Measurements from ENCODE around the gene PTP4A2.
"Not testable (repeated sequence)": the region's sequence is repeated elsewhere in the genome, so short reads cannot be mapped to it uniquely, and the experiment has no call there.

Gene PTP4A2

DNA sequence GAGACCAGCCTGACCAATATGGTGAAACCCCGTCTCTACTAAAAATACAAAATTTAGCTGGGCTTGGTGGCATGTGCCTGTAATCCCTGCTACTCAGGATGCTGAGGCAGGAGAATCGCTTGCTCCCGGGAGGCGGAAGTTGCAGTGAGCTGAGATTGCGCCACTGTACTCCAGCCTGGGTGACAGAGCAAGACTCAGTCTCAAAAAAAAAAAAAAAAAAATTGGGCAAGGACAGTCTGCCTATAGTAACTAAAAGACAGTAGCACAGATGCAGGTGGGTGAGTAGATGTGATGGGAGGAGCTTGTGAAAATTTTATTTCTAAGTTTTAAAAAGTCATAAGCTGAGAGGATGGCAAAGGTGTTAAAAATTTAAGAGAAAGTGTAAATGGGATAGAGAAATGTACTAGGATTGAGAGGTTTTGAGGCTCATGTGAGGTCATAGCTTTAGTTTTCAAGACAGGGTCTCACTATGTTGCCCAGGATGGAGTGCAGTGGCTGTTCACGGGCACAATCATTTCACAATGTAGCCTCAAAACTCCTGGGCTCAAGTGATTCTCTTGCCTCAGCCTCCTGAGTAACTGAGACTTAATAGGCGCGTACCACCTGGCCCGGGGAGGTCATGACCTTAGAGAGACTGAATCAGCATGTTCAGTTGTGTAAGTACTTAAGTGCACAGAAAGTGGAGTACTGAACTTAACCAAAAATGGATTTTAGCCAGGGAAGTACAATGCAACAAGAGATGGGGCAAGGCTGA, 33.7 kb downstream of the PTP4A2 start:
- in situ Hi-C loops (cut with HindIII; ENCODE audit: low sequenced_read_pairs): no loop called here
- no peak overlapping the region for H3K4me3 ChIP-seq (ENCODE audit: low read depth, low read length)
- DNase-seq (ENCODE audit: low read depth, low spot score): peak; percentile 36

DNA sequence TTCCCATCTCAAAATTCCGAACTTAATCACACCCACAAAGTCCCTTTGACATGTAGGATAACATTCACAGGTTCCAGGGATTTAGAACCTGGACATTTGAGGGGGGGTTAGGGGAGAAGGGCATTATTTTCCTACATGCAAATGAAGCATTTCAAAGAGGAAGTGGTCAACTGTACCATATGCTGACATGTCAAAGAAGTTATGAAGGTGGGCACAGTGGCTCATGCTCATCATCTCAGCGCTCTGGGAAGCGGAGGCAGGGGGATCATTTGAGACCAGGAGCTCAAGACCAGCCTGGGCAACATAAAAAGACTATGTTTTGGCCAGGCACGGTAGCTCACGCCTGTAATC, 35.7 kb downstream of the PTP4A2 start:
- TF ChIP-seq, protein P1, sequence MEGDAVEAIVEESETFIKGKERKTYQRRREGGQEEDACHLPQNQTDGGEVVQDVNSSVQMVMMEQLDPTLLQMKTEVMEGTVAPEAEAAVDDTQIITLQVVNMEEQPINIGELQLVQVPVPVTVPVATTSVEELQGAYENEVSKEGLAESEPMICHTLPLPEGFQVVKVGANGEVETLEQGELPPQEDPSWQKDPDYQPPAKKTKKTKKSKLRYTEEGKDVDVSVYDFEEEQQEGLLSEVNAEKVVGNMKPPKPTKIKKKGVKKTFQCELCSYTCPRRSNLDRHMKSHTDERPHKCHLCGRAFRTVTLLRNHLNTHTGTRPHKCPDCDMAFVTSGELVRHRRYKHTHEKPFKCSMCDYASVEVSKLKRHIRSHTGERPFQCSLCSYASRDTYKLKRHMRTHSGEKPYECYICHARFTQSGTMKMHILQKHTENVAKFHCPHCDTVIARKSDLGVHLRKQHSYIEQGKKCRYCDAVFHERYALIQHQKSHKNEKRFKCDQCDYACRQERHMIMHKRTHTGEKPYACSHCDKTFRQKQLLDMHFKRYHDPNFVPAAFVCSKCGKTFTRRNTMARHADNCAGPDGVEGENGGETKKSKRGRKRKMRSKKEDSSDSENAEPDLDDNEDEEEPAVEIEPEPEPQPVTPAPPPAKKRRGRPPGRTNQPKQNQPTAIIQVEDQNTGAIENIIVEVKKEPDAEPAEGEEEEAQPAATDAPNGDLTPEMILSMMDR (IDR thresholded peaks at IDR 0.05; ENCODE audit: low read depth, low read length): no peak

More for the DNA sequence above, 33.7 kb downstream of the PTP4A2 start:
- TF ChIP-seq, protein P1 (IDR thresholded peaks at IDR 0.05; ENCODE audit: low read depth, low read length): no peak

DNA sequence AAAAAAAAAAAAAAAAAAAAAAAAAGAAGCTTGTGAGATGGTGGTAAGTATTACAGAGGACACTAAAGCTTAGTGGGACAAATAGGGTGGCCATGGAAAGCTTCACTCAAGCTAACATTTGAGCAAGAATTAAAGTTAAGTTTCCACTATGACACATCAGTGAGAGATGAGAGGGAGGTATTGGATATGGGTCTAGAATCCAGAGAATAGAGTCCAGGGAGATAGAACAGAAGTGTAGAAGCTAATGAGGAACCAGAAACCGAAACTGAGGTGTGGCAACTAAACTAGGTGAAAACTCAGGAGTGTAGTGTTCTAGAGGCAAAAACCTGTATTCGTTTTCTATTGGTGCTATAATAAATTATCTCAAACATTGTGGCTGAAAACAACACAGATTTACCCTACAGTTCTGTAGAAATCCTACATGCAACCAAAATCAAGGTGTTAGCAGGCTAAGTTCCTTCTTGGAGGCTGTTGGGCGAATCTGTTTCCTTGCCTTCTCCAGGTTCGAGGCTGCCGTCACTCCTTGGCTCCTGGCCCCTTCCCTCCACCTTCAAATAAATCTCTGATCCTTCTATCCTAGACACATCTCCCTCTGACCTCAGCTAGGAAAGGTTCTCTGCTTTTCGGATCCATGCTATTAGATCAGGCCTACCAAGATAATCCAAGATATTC, 36.2 kb downstream of the PTP4A2 start:
- in situ Hi-C loops (cut with HindIII; ENCODE audit: low sequenced_read_pairs): no loop called here
- TF ChIP-seq, protein P1 (IDR thresholded peaks at IDR 0.05; ENCODE audit: low read depth, low read length): no peak
- no peak overlapping the region for H3K4me3 ChIP-seq (ENCODE audit: low read depth, low read length)
- DNase-seq (ENCODE audit: low read depth, low spot score): no peak

More for the DNA sequence above, 35.7 kb downstream of the PTP4A2 start:
- no peak for DNase-seq (ENCODE audit: low read depth, low spot score)
- in situ Hi-C loops (cut with HindIII; ENCODE audit: low sequenced_read_pairs): no loop called here
- H3K4me3 ChIP-seq (ENCODE audit: low read depth, low read length): no peak overlapping the region

DNA sequence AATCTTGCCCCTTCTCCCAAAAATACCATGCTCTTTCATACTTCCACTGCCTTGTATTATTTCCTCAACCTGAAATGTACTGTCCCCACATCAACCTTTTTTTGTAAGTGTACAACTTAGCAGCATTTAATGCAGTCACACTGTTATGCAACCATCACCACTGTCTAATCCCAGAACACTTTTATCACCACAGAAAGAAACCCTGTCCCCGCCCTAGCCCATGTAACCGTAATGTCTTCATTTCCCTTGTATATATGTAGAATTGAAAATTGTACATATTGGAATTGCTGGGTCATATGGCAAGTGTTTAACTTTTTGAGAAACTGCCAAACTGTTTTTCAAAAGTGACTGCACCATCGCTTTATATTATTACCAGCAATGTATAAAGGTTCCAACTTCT, 37.4 kb downstream of the PTP4A2 start:
- no peak for DNase-seq (ENCODE audit: low read depth, low spot score)
- TF ChIP-seq, protein P1 (IDR thresholded peaks at IDR 0.05; ENCODE audit: low read depth, low read length): no peak
- in situ Hi-C loops (cut with HindIII; ENCODE audit: low sequenced_read_pairs): no loop called here
- no peak overlapping the region for H3K4me3 ChIP-seq (ENCODE audit: low read depth, low read length)

DNA sequence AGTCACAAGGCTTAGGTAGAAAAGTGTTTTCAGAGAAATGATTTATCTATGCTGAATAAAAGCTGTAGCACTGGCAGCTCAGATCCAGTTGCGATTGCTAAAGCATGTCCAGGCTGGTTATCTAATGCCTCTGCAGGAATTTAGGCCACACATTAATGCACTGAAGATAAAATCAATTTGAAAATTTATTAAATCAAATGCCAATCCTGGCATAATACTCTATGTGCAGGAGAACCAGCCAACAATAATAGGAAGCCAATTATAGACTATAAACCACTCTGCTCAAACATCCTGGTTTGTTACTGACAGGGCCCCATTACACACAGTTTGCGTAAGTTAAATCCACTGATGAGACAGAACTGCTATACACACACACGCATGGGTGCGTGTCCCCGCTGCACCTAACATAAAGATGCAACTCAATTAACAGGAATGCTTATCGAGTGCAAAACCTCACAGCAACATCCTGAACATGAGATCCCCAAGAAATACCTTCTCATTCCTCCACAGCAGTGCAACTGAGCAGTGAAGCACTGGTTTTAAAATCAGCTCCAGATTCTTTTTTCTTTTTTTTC, 40.6 kb downstream of the PTP4A2 start:
- TF ChIP-seq, protein P1 (IDR thresholded peaks at IDR 0.05; ENCODE audit: low read depth, low read length): no peak
- no peak overlapping the region for H3K4me3 ChIP-seq (ENCODE audit: low read depth, low read length)
- in situ Hi-C loops (cut with HindIII; ENCODE audit: low sequenced_read_pairs): no loop called here
- no peak for DNase-seq (ENCODE audit: low read depth, low spot score)

DNA sequence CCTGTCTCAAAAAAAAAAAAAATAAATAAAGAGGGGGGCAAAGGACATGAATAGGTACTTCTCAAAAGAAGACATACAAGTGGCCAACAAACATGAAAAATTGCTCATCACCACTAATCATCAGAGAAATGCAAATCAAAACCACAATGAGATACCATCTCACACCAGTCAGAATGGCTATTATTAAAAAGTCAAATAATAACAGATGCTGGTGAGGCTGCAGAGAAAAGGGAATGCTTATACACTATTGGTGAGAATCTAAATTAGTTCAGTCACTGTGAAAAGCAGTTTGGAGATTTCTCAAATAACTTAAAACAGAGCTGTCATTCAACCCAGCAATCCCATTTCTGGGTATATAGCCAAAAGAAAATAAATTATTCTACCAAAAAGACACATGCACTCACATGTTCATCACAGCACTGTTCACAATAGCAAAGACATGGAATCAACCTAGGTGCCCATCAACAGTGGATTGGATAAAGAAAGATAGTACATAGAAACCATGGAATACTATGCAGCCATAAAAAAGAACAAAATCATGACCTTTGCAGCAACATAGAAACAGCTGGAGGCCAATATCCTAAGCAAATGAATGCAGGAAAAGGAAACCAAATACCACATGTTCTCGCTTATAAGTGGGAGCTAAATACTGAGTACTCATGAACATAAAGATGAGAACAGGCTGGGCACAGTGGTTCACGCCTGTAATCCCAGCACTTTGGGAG, 42.5 kb downstream of the PTP4A2 start:
- DNase-seq (ENCODE audit: low read depth, low spot score); H3K4me3 ChIP-seq (ENCODE audit: low read depth, low read length); in situ Hi-C loops (cut with HindIII; ENCODE audit: low sequenced_read_pairs): not testable (repeated sequence)
